IMR-90 (cell line): ENCODE measurements around the gene TMEM184C. TPM values are rescaled to one million over a fixed set of nuclear protein-coding genes. Genes with fewer than 3 reads are reported as not detected.

Experiments used
- ATAC-seq: fragments of 200-7000 bp; cut with Tn5 transposase; 2 replicates; pipeline ENCODE4 v1.9.1; 2020; ENCODE audit warnings: low read depth, mild to moderate bottlenecking, moderate library complexity
- BruUV-seq: library from RNA; stranded (reverse); fragments of 400-500 nt; replicated peaks from 2 replicates; lab custom pipeline; 2021; lab: Mats Ljungman, UMichigan
- CTCF ChIA-PET: fragments of 300-600 bp; formaldehyde crosslinking; extraction: SDS; loops from one replicate; lab custom pipeline; 2021; ENCODE audit warnings: antibody characterized with exemption; lab: Yijun Ruan, JAX
- POLR2A ChIA-PET: fragments of 300-600 bp; sonication (Branson Sonifier 250); formaldehyde crosslinking; loops from one replicate; lab custom pipeline; 2022; ENCODE audit warnings: antibody characterized with exemption; ENCODE audit not compliant: unreplicated experiment; lab: Charles Lee
- DNase-seq: peaks from one replicate; pipeline ENCODE4 v3.0.0; 2013
- H2AFZ ChIP-seq: replicated peaks from 2 replicates; pipeline ENCODE3; 2013; ENCODE audit warnings: low read length, mild to moderate bottlenecking; ENCODE audit not compliant: poor library complexity
- H2AK5ac ChIP-seq: 2 replicates; pipeline ENCODE4 v1.6.1; 2013; ENCODE audit warnings: low read depth, low read length, inconsistent platforms
- H2AK9ac ChIP-seq: replicated peaks from 2 replicates; pipeline ENCODE3; 2013; ENCODE audit warnings: mild to moderate bottlenecking, low read depth, low read length, moderate library complexity; ENCODE audit not compliant: poor library complexity
- H2BK120ac ChIP-seq: 2 replicates; pipeline ENCODE4 v1.6.1; 2013; ENCODE audit warnings: low read depth, low read length, inconsistent platforms
- H2BK15ac ChIP-seq: 3 replicates; pipeline ENCODE4 v1.6.1; 2013; ENCODE audit warnings: low read depth, low read length, inconsistent platforms
- H2BK20ac ChIP-seq: 2 replicates; pipeline ENCODE4 v1.6.1; 2013; ENCODE audit warnings: low read depth, mild to moderate bottlenecking, inconsistent platforms, low read length, moderate library complexity
- H2BK5ac ChIP-seq: 2 replicates; pipeline ENCODE4 v1.6.1; 2013; ENCODE audit warnings: mild to moderate bottlenecking, low read depth, low read length, inconsistent platforms; ENCODE audit not compliant: poor library complexity, severe bottlenecking
- H3K14ac ChIP-seq: replicated peaks from 2 replicates; pipeline ENCODE4 v1.6.1; 2013; ENCODE audit warnings: low read depth, low read length, inconsistent platforms
- H3K18ac ChIP-seq: 2 replicates; pipeline ENCODE4 v1.6.1; 2013; ENCODE audit warnings: low read depth, low read length, control low read depth
- H3K23ac ChIP-seq: 2 replicates; pipeline ENCODE4 v1.6.1; 2013; ENCODE audit warnings: low read depth, low read length, inconsistent platforms
- H3K27ac ChIP-seq: 2 replicates; pipeline ENCODE4 v1.5.1; 2013; ENCODE audit warnings: mild to moderate bottlenecking, control low read depth, low read length; ENCODE audit not compliant: insufficient read depth
- H3K27me3 ChIP-seq: 2 replicates; pipeline ENCODE4 v1.6.1; 2013; ENCODE audit warnings: low read length; ENCODE audit not compliant: control insufficient read depth, insufficient read depth
- H3K36me3 ChIP-seq: 2 replicates; pipeline ENCODE4 v1.6.1; 2013; ENCODE audit warnings: low read length, mixed read lengths; ENCODE audit not compliant: control insufficient read depth, insufficient read depth
- H3K4ac ChIP-seq: 2 replicates; pipeline ENCODE4 v1.6.1; 2013; ENCODE audit warnings: low read depth, low read length, inconsistent platforms
- H3K4me1 ChIP-seq: 2 replicates; pipeline ENCODE4 v1.6.1; 2013; ENCODE audit warnings: low read length, mixed read lengths; ENCODE audit not compliant: control insufficient read depth, insufficient read depth
- H3K4me2 ChIP-seq: 2 replicates; pipeline ENCODE4 v1.6.1; 2013; ENCODE audit warnings: low read depth, mild to moderate bottlenecking, control low read depth, low read length, moderate library complexity
- H3K4me3 ChIP-seq: 2 replicates; pipeline ENCODE4 v1.5.1; 2013; ENCODE audit warnings: low read depth, mild to moderate bottlenecking, control low read depth, low read length, moderate library complexity; ENCODE audit not compliant: insufficient read depth
- H3K56ac ChIP-seq: 2 replicates; pipeline ENCODE4 v1.6.1; 2013; ENCODE audit warnings: low read length, inconsistent platforms; ENCODE audit not compliant: insufficient read depth; ENCODE audit errors: extremely low read depth
- H3K79me1 ChIP-seq, 2 experiments: 2 replicates each; pipeline ENCODE4 v1.6.1; 2013; ENCODE audit warnings: low read length in 2 of 2, inconsistent platforms in 1 of 2, low read depth in 1 of 2
- H3K9ac ChIP-seq: 2 replicates; pipeline ENCODE4 v1.6.1; 2013; ENCODE audit warnings: low read depth, low read length, control low read depth
- H3K9me1 ChIP-seq: 2 replicates; pipeline ENCODE4 v1.6.1; 2013; ENCODE audit warnings: low read length, inconsistent platforms; ENCODE audit not compliant: insufficient read depth
- H3K9me3 ChIP-seq: 2 replicates; pipeline ENCODE4 v1.6.1; 2013; ENCODE audit warnings: low read length; ENCODE audit not compliant: control insufficient read depth, insufficient read depth
- H4K20me1 ChIP-seq: 2 replicates; pipeline ENCODE4 v1.6.1; 2013; ENCODE audit warnings: low read length, inconsistent platforms; ENCODE audit not compliant: insufficient read depth
- H4K5ac ChIP-seq: 2 replicates; pipeline ENCODE4 v1.6.1; 2013; ENCODE audit warnings: mild to moderate bottlenecking, low read depth, low read length, control low read depth
- H4K8ac ChIP-seq, 2 experiments: 2 replicates each; pipeline ENCODE4 v1.6.1; 2013; ENCODE audit warnings: low read depth in 2 of 2, low read length in 2 of 2, control low read depth in 1 of 2, inconsistent platforms in 1 of 2
- H4K91ac ChIP-seq: 2 replicates; pipeline ENCODE4 v1.6.1; 2013; ENCODE audit warnings: low read depth, low read length, inconsistent platforms; ENCODE audit not compliant: insufficient read depth
- BHLHE40 ChIP-seq: fragments of 150-350 bp; IDR thresholded peaks from 2 replicates; pipeline ENCODE4 v1.6.1; 2016; ENCODE audit warnings: mild to moderate bottlenecking, low read depth, low read length
- CTCF ChIP-seq: conservative IDR thresholded peaks from 2 replicates; pipeline ENCODE4 v1.5.1; 2012; ENCODE audit warnings: mild to moderate bottlenecking, low read depth, low read length, improper control_type of control experiment
- MAFK ChIP-seq: IDR thresholded peaks from 2 replicates; pipeline ENCODE4 v1.6.1; 2012; ENCODE audit warnings: low read depth, low read length, improper control_type of control experiment
- MAZ ChIP-seq: IDR thresholded peaks from 2 replicates; pipeline ENCODE4 v1.6.1; 2012; ENCODE audit warnings: low read depth, mild to moderate bottlenecking, low read length, improper control_type of control experiment, moderate library complexity, borderline replicate concordance
- SMC3 ChIP-seq: fragments of 150-350 bp; IDR thresholded peaks from 2 replicates; pipeline ENCODE4 v1.6.1; 2016; ENCODE audit warnings: low read depth, mild to moderate bottlenecking, antibody characterized with exemption, low read length, moderate library complexity
- USF2 ChIP-seq: fragments of 150-350 bp; IDR thresholded peaks from 2 replicates; pipeline ENCODE4 v1.6.1; 2017; ENCODE audit warnings: mild to moderate bottlenecking, antibody characterized with exemption, low read length, low read depth
- WGBS, 2 experiments: methylation state at CpG; one replicate each; pipeline versions ENCODE4 v1.1.5 to v1.1.7; 2013; ENCODE audit warnings: missing lambda C conversion rate in 2 of 2; ENCODE audit not compliant: insufficient read length in 1 of 2; ENCODE audit errors: extremely low coverage in 2 of 2; 5-methylcytosine and 5-hydroxymethylcytosine counted together
- dilution Hi-C: fragments of 300-500 bp; cut with HindIII; formaldehyde crosslinking; loops from one replicate; pipeline ENCODE4 v1.14.3; 2018; ENCODE audit warnings: low sequenced_read_pairs; ENCODE audit not compliant: unreplicated experiment
- in situ Hi-C: fragments of 300-500 bp; cut with MboI; formaldehyde crosslinking; loops from 3 replicates; pipeline ENCODE4 v1.14.3; 2019; ENCODE audit warnings: low sequenced_read_pairs, inconsistent platforms, mixed read lengths
- intact Hi-C: fragments of 100-400 bp; cut with micrococcal nuclease; formaldehyde crosslinking; loops from 2 replicates; pipeline ENCODE4 v1.10.0; 2022
- polyA plus RNA-seq, 3 experiments: library from polyadenylated mRNA; depleted of rRNA; stranded (reverse); fragments of >200 nt; gene quantifications; 2 replicates each; pipeline ENCODE4 v1.2.3, GENCODE V29; 2012; ENCODE audit warnings: low replicate concordance in 1 of 3
- total RNA-seq: library from RNA; depleted of rRNA; stranded (reverse); fragments of >200 nt; gene quantifications from 2 replicates; pipeline ENCODE4 v1.2.3, GENCODE V29; 2012

TMEM184C gene
- total and polyA plus RNA-seq, 2 of the 4 experiments (the other 2 are of a cell fraction): 17.4 to 67.6 TPM

GRCh38 chr4:147570616-147571015 is 46.6 kb upstream of the TMEM184C start:
- Histone ChIP-seq H2AFZ (no peak overlapping the region), H3K4me3 (no peak overlapping the region), H3K4ac (peak overlapping the region; percentile 39; the same call in 1 of the 2 replicates), H3K36me3 (no peaks in the 10 kb centered on the region), H4K8ac (peak overlapping the region; percentile 61 to 88; a peak in 2 of 4 replicates), H3K18ac (peak overlapping the region; percentile 80), H3K14ac (0 out of 2 replicates have a peak overlapping the region, but pooled peaks have one; percentile 36), H2BK15ac (peak overlapping the region; percentile 82), H3K4me1 (peaks cover 3% of the 10 kb centered on the region; the same call in 1 of the 2 replicates), H2AK5ac (0 out of 2 replicates have a peak overlapping the region, but pooled peaks have one; percentile 35), H4K20me1 (no peaks in the 10 kb centered on the region), H3K56ac (peak overlapping the region; percentile 50; the same call in 1 of the 2 replicates), H3K9ac (no peak overlapping the region), H3K4me2 (peak overlapping the region; percentile 43; the same call in 1 of the 2 replicates), H2AK9ac (no peak overlapping the region), H2BK120ac (peak overlapping the region; percentile 52; the same call in 1 of the 2 replicates), H4K5ac (peak overlapping the region; percentile 32; the same call in 1 of the 2 replicates), H3K9me3 (no peaks in the 10 kb centered on the region), H2BK5ac (peak overlapping the region; percentile 77), H3K23ac (0 out of 2 replicates have a peak overlapping the region, but pooled peaks have one; percentile 17), H4K91ac (peak overlapping the region; percentile 13; the same call in 1 of the 2 replicates), H3K79me1 (no peaks in the 10 kb centered on the region), H3K27ac (no peak overlapping the region), H3K27me3 (no peaks in the 10 kb centered on the region), H2BK20ac (peak overlapping the region; percentile 9; the same call in 1 of the 2 replicates), H3K9me1 (no peaks in the 10 kb centered on the region)
- dilution Hi-C loops (no loop called here), in situ Hi-C loops (no loop called here), intact Hi-C loops (no loop called here)
- ChIA-PET POLR2A (interaction anchor here (0.6 to 0.7 kb wide), 2 partner anchors 312 to 1527 kb away, joined by 4 to 13 read pairs; no protein-coding TSS in a partner anchor), CTCF (interaction anchor here (0.7 to 1.1 kb wide), 4 partner anchors 9 to 295 kb away, joined by 3 to 5 read pairs (median 3); no protein-coding TSS in a partner anchor)
- DNase-seq (no peak), ATAC-seq (peak; percentile 46; the same call in 1 of the 2 replicates)
- WGBS, 2 experiments: no CpG with 5 or more reads among the region's 4 CpGs
- no TSS peak for BruUV-seq
- TF ChIP-seq USF2 (no peak), MAFK (no peak), MAZ (no peak), CTCF (peak; percentile 31; the same call in 1 of the 2 replicates), SMC3 (peak; percentile 9; the same call in 1 of the 2 replicates), BHLHE40 (no peak)
